ENCODE data around the gene SCN9A. TPM values are rescaled to one million over a fixed set of nuclear protein-coding genes. Genes with fewer than 3 reads are reported as not detected.

Gene SCN9A
- total RNA-seq, 3 donors from 2014 or later: 9.0 to 24.3 (median 23.3) TPM

- Histone ChIP-seq H3K4me1 (ENCODE audit: low read depth) (no peaks in the 10 kb centered on the region), H3K9me3 (no peaks in the 10 kb centered on the region), H3K4me3 (no peak overlapping the region), H3K36me3 (ENCODE audit: low read depth) (no peaks in the 10 kb centered on the region)
- ATAC-seq: no peak
- TF ChIP-seq, protein P1, sequence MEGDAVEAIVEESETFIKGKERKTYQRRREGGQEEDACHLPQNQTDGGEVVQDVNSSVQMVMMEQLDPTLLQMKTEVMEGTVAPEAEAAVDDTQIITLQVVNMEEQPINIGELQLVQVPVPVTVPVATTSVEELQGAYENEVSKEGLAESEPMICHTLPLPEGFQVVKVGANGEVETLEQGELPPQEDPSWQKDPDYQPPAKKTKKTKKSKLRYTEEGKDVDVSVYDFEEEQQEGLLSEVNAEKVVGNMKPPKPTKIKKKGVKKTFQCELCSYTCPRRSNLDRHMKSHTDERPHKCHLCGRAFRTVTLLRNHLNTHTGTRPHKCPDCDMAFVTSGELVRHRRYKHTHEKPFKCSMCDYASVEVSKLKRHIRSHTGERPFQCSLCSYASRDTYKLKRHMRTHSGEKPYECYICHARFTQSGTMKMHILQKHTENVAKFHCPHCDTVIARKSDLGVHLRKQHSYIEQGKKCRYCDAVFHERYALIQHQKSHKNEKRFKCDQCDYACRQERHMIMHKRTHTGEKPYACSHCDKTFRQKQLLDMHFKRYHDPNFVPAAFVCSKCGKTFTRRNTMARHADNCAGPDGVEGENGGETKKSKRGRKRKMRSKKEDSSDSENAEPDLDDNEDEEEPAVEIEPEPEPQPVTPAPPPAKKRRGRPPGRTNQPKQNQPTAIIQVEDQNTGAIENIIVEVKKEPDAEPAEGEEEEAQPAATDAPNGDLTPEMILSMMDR (IDR thresholded peaks at IDR 0.05): no peak
- no peak for DNase-seq
- intact Hi-C loops (cut with DNase I, micrococcal nuclease): no loop called here
Measured at GRCh38 chr2:166155589-166155988, 220.2 kb downstream of the SCN9A start.

- DNase-seq (no peak), ATAC-seq (no peak)
- H3K4me1 ChIP-seq (ENCODE audit: low read depth): no peaks in the 10 kb centered on the region
- TF ChIP-seq, protein P1 (IDR thresholded peaks at IDR 0.05): no peak
- no peak overlapping the region for H3K4me3 ChIP-seq
- H3K36me3 ChIP-seq (ENCODE audit: low read depth): no peaks in the 10 kb centered on the region
- no peaks in the 10 kb centered on the region for H3K9me3 ChIP-seq
- intact Hi-C loops (cut with DNase I, micrococcal nuclease): no loop called here
Measured at GRCh38 chr2:166154685-166155338, 220.9 kb downstream of the SCN9A start.

DNA sequence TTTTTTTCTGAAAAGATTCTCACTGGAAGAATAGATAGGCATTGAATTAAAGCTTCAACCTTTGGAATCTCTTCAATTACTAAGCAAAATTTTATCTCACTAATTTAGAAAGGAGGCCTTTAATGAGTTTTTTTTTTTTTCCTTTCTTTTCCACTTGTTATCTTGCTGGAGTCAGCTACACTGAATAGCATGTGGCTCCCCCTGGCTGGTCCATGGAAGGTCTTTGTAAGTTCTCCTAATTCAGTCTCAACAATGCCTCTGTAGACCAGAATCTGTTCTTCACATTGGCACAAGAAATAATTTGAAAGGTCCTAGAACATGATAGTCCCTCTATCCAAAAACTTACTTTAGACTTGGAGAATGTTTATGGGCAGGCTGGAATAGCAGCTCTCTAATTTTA lies 223.7 kb downstream of the SCN9A start:
- TF ChIP-seq, protein P1 (IDR thresholded peaks at IDR 0.05): no peak

GRCh38 chr2:166148500-166149400 lies 227.0 kb downstream of the SCN9A start:
- H3K4me1 ChIP-seq (ENCODE audit: low read depth): no peaks in the 10 kb centered on the region
- H3K4me3 ChIP-seq: no peak overlapping the region
- no peaks in the 10 kb centered on the region for H3K9me3 ChIP-seq
- ATAC-seq (no peak), DNase-seq (no peak)
- intact Hi-C loops (cut with DNase I, micrococcal nuclease): no loop called here
- H3K36me3 ChIP-seq (ENCODE audit: low read depth): no peaks in the 10 kb centered on the region
- TF ChIP-seq, protein P1 (IDR thresholded peaks at IDR 0.05): no peak

More for the DNA sequence above, 223.7 kb downstream of the SCN9A start:
- Histone ChIP-seq H3K9me3 (no peaks in the 10 kb centered on the region), H3K36me3 (ENCODE audit: low read depth) (no peaks in the 10 kb centered on the region), H3K4me1 (ENCODE audit: low read depth) (no peaks in the 10 kb centered on the region), H3K4me3 (no peak overlapping the region)
- ATAC-seq (no peak), DNase-seq (no peak)
- intact Hi-C loops (cut with DNase I, micrococcal nuclease): no loop called here

DNA sequence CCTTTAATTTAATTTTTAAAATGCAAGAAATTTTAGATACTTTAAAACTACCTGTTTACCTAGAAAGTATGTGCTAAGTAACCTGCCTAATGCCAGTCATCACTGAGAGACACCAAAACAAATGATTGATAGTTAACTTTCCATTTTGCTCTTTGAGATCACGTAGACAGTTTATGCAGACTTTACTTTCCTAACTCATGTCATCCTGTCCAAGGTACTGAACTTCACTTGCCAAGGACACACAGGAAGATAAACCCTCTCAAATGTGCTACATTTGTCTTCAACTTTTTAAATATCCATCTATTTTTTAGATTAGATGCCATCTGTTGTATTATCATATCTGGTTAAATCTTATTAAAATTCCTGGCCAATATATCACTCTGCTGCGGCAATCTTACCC lies 227.9 kb downstream of the SCN9A start:
- H3K36me3 ChIP-seq (ENCODE audit: low read depth): no peaks in the 10 kb centered on the region
- no peaks in the 10 kb centered on the region for H3K9me3 ChIP-seq
- no peak overlapping the region for H3K4me3 ChIP-seq
- ATAC-seq (no peak), DNase-seq (no peak)
- no peaks in the 10 kb centered on the region for H3K4me1 ChIP-seq (ENCODE audit: low read depth)
- TF ChIP-seq, protein P1 (IDR thresholded peaks at IDR 0.05): no peak
- intact Hi-C loops (cut with DNase I, micrococcal nuclease): no loop called here

Other genes starting within 250 kb of the SCN9A start
- gene SCN1A, start 247.9 kb downstream of the SCN9A start, total RNA-seq: under 1 TPM in 1 of 3 donors, not detected in 2; 0.82 TPM
- 10 to 100 TPM in 1 of 3 donors, 1 to 10 TPM in 2; 1.6 to 76.2 (median 7.5) TPM for gene SCN7A, start 118.3 kb upstream of the SCN9A start, total RNA-seq

All from mucosa of descending colon (tissue), 3 donors.